Colonic mucosa (tissue), 4 donors: ENCODE measurements around the gene LRFN2. TPM values are rescaled to one million over a fixed set of nuclear protein-coding genes. Genes with fewer than 3 reads are reported as not detected.

Source experiments
- DNase-seq: peaks from one replicate; pipeline ENCODE4 v3.0.0-alpha.2; 2020
- H3K27ac ChIP-seq: fragments of 200-600 bp; one replicate; pipeline ENCODE4 v1.8.0; 2021
- H3K27me3 ChIP-seq: fragments of 200-600 bp; one replicate; pipeline ENCODE4 v1.8.0; 2021
- H3K36me3 ChIP-seq: fragments of 200-600 bp; one replicate; pipeline ENCODE4 v1.8.0; 2021
- H3K4me1 ChIP-seq: fragments of 200-600 bp; one replicate; pipeline ENCODE4 v1.8.0; 2021; ENCODE audit warnings: mild to moderate bottlenecking
- H3K4me3 ChIP-seq: fragments of 200-600 bp; one replicate; pipeline ENCODE4 v1.8.0; 2021
- H3K9ac ChIP-seq, 2 donors: one replicate each; pipeline ENCODE4 v1.7.0; 2013; ENCODE audit warnings: control low read depth in 2 of 2, low read depth in 2 of 2, low read length in 2 of 2
- H3K9me3 ChIP-seq: fragments of 200-600 bp; one replicate; pipeline ENCODE4 v1.8.0; 2021
- CTCF ChIP-seq: fragments of 200-600 bp; IDR thresholded peaks from one replicate; pipeline ENCODE4 v1.8.0; 2022; ENCODE audit warnings: antibody characterized with exemption, mild to moderate bottlenecking
- intact Hi-C: fragments of 100-400 bp; cut with DNase I; formaldehyde crosslinking; loops from one replicate; pipeline ENCODE4 v1.14.1; 2022
- total RNA-seq, 2 donors: library from RNA; stranded (reverse); fragmentation: NEBNext Ultra II Directional in 1 of 2; extraction: Animal tissue kit (Norgen Biotek cat#: 25700) in 1 of 2; gene quantifications; one replicate each; pipeline ENCODE4 v1.2.1, GENCODE V29; 2021
- donor health status: healthy.
- donor health status: DM: no; HTN: no; CAD: no.
- donor health status: DM: no; HTN: no; CAD: no.

Gene LRFN2
- total RNA-seq, 2 donors from 2014 or later, result 0.21 to 0.22 TPM

GRCh38 chr6:40511884-40512283 is 75.3 kb downstream of the LRFN2 start:
- H3K36me3 ChIP-seq, result no peaks in the 10 kb centered on the region
- H3K27ac ChIP-seq, result no peak overlapping the region
- TF ChIP-seq CTCF, result no peak
- intact Hi-C loops, result no loop called here
- H3K4me1 ChIP-seq, result no peaks in the 10 kb centered on the region
- H3K4me3 ChIP-seq, result no peak overlapping the region
- no peak for DNase-seq
- no peak overlapping the region for H3K9ac ChIP-seq
- no peaks in the 10 kb centered on the region for H3K27me3 ChIP-seq
- H3K9me3 ChIP-seq, result no peaks in the 10 kb centered on the region

- no peak overlapping the region for H3K27ac ChIP-seq
- no peaks in the 10 kb centered on the region for H3K36me3 ChIP-seq
- H3K27me3 ChIP-seq, result no peaks in the 10 kb centered on the region
- no peaks in the 10 kb centered on the region for H3K4me1 ChIP-seq
- no peak for TF ChIP-seq CTCF
- H3K9ac ChIP-seq, result no peak overlapping the region
- no peaks in the 10 kb centered on the region for H3K9me3 ChIP-seq
- DNase-seq, result no peak
- intact Hi-C loops, result no loop called here
- H3K4me3 ChIP-seq, result no peak overlapping the region
Observed at GRCh38 chr6:40510442-40510841, 76.7 kb downstream of the LRFN2 start.

GRCh38 chr6:40509716-40510260 is 77.4 kb downstream of the LRFN2 start:
- Histone ChIP-seq H3K27me3 (no peaks in the 10 kb centered on the region), H3K27ac (no peak overlapping the region), H3K4me1 (no peaks in the 10 kb centered on the region), H3K36me3 (no peaks in the 10 kb centered on the region), H3K9ac (no peak overlapping the region), H3K9me3 (no peaks in the 10 kb centered on the region), H3K4me3 (no peak overlapping the region)
- TF ChIP-seq CTCF, result no peak
- no peak for DNase-seq
- intact Hi-C loops, result no loop called here

GRCh38 chr6:40509086-40509485 is 78.1 kb downstream of the LRFN2 start:
- Histone ChIP-seq H3K27me3 (no peaks in the 10 kb centered on the region), H3K9me3 (no peaks in the 10 kb centered on the region), H3K9ac (no peak overlapping the region), H3K4me1 (no peaks in the 10 kb centered on the region), H3K27ac (no peak overlapping the region), H3K4me3 (no peak overlapping the region), H3K36me3 (no peaks in the 10 kb centered on the region)
- no peak for TF ChIP-seq CTCF
- no peak for DNase-seq
- intact Hi-C loops, result no loop called here

GRCh38 chr6:40506954-40507353 is 80.2 kb downstream of the LRFN2 start:
- no peak for DNase-seq
- TF ChIP-seq CTCF, result no peak
- Histone ChIP-seq H3K9ac (no peak overlapping the region), H3K27me3 (no peaks in the 10 kb centered on the region), H3K27ac (no peak overlapping the region), H3K4me1 (no peaks in the 10 kb centered on the region), H3K4me3 (no peak overlapping the region), H3K9me3 (no peaks in the 10 kb centered on the region), H3K36me3 (no peaks in the 10 kb centered on the region)
- intact Hi-C loops, result no loop called here
